A549 (cell line): ENCODE results near the gene SGSM2. TPM values are rescaled to one million over a fixed set of nuclear protein-coding genes. Genes with fewer than 3 reads are reported as not detected.

Source experiments
- ATAC-seq, 2 experiments: fragments of 200-7000 bp in 1 of 2; fragments of >200 bp in 1 of 2; cut with Nextera tagmentation in 1 of 2; cut with Tn5 transposase in 1 of 2; 3 replicates each; pipeline versions ENCODE4 v1.8.0 to v1.9.1; 2018 to 2020; ENCODE audit warnings: mild to moderate bottlenecking in 1 of 2, moderate library complexity in 1 of 2
- CTCF ChIA-PET: fragments of 300-600 bp; sonication (Branson Sonifier 250); formaldehyde crosslinking; extraction: SDS; loops from one replicate; lab custom pipeline; 2021; ENCODE audit warnings: antibody characterized with exemption, inconsistent platforms; lab: Yijun Ruan, JAX
- POLR2A ChIA-PET: fragments of 350-600 bp; formaldehyde crosslinking; extraction: SDS; loops from one replicate; lab custom pipeline; 2021; ENCODE audit warnings: antibody characterized with exemption, inconsistent platforms; lab: Yijun Ruan, JAX
- DNase-seq, 2 experiments: peaks; one replicate each; pipeline versions ENCODE4 v3.0.0 to v3.0.0-alpha.2; 2011 to 2016; ENCODE audit warnings: low read depth in 1 of 2, low spot score in 1 of 2
- FAIRE-seq: peaks from 2 replicates; lab custom pipeline; 2011; peaks lifted over from hg19 to GRCh38; lab: Jason Lieb, UNC
- H3K27ac ChIP-seq, 2 experiments: fragments of >200 bp; sonication (Bioruptor Twin); formaldehyde crosslinking; 3 replicates each; pipeline ENCODE4 v1.5.1; 2016 to 2017
- H3K4me1 ChIP-seq: fragments of >200 bp; sonication (Bioruptor Twin); formaldehyde crosslinking; 3 replicates; pipeline ENCODE4 v1.6.1; 2016
- H3K4me2 ChIP-seq: fragments of >200 bp; sonication (Bioruptor Twin); formaldehyde crosslinking; 3 replicates; pipeline ENCODE4 v1.6.1; 2016
- H3K4me3 ChIP-seq: fragments of >200 bp; sonication (Bioruptor Twin); formaldehyde crosslinking; 3 replicates; pipeline ENCODE4 v1.5.1; 2016
- H3K9me3 ChIP-seq: fragments of >200 bp; sonication (Bioruptor Twin); formaldehyde crosslinking; 3 replicates; pipeline ENCODE4 v1.6.1; 2016
- ATOH8 ChIP-seq: fragments of 250-450 bp; sonication (Bioruptor Pico); IDR thresholded peaks from 2 replicates; pipeline ENCODE4 v1.5.0; 2020; ENCODE audit warnings: low read depth, mild to moderate bottlenecking, moderate library complexity
- CBX2 ChIP-seq: fragments of 200-600 bp; sonication (generic); IDR thresholded peaks from 2 replicates; pipeline ENCODE4 v1.6.1; 2016; ENCODE audit warnings: low read depth, mild to moderate bottlenecking, borderline replicate concordance
- EHF ChIP-seq: fragments of 250-450 bp; sonication (Bioruptor Pico); IDR thresholded peaks from 2 replicates; pipeline ENCODE4 v1.5.0; 2020; ENCODE audit warnings: mild to moderate bottlenecking
- FOSB ChIP-seq: fragments of 250-450 bp; sonication (Bioruptor Pico); IDR thresholded peaks from 2 replicates; pipeline ENCODE4 v1.5.0; 2020; ENCODE audit warnings: mild to moderate bottlenecking, moderate library complexity
- FOXS1 ChIP-seq: fragments of 250-450 bp; sonication (Bioruptor Pico); IDR thresholded peaks from 2 replicates; pipeline ENCODE4 v1.5.0; 2020; ENCODE audit warnings: mild to moderate bottlenecking, moderate library complexity
- HDAC2 ChIP-seq: fragments of 200-600 bp; sonication (generic); IDR thresholded peaks from 2 replicates; pipeline ENCODE4 v1.6.1; 2016
- HES2 ChIP-seq: fragments of >200 bp; sonication (Bioruptor Twin); formaldehyde crosslinking; IDR thresholded peaks from 2 replicates; pipeline ENCODE4 v1.6.1; 2016
- HEYL ChIP-seq: fragments of 250-450 bp; sonication (Bioruptor Pico); IDR thresholded peaks from 2 replicates; pipeline ENCODE4 v1.8.0; 2021; ENCODE audit warnings: mild to moderate bottlenecking, moderate library complexity
- HOXA7 ChIP-seq: fragments of 250-450 bp; sonication (Bioruptor Pico); IDR thresholded peaks from 2 replicates; pipeline ENCODE4 v1.5.0; 2020; ENCODE audit warnings: mild to moderate bottlenecking, moderate library complexity
- HOXB13 ChIP-seq: fragments of 250-450 bp; sonication (Bioruptor Pico); IDR thresholded peaks from 2 replicates; pipeline ENCODE4 v1.5.0; 2020; ENCODE audit warnings: low read depth, mild to moderate bottlenecking, moderate library complexity
- KDM1A ChIP-seq: fragments of 200-600 bp; sonication (generic); IDR thresholded peaks from 2 replicates; pipeline ENCODE4 v1.6.1; 2016; ENCODE audit warnings: low read depth, mild to moderate bottlenecking
- MAFK ChIP-seq: fragments of 450-650 bp; IDR thresholded peaks from 2 replicates; pipeline ENCODE4 v1.6.1; 2014; ENCODE audit not compliant: partially characterized antibody
- MYC ChIP-seq: IDR thresholded peaks from 2 replicates; pipeline ENCODE4 v1.6.1; 2012; ENCODE audit warnings: mild to moderate bottlenecking, inconsistent platforms, low read length, improper control_type of control experiment, borderline replicate concordance
- POLR2A ChIP-seq: IDR thresholded peaks from 2 replicates; pipeline ENCODE4 v1.6.1; 2012; ENCODE audit warnings: mild to moderate bottlenecking, low read length
- RAD21 ChIP-seq, 2 experiments: fragments of >200 bp in 1 of 2; sonication (Bioruptor Twin) in 1 of 2; formaldehyde crosslinking in 1 of 2; IDR thresholded peaks in 1 of 2; conservative IDR thresholded peaks in 1 of 2; 2 replicates in 1 of 2; 3 replicates in 1 of 2; pipeline ENCODE4 v1.6.1; 2012 to 2018; ENCODE audit warnings: inconsistent platforms in 1 of 2
- REST ChIP-seq: fragments of 200-600 bp; sonication (generic); IDR thresholded peaks from 2 replicates; pipeline ENCODE4 v1.6.1; 2016; ENCODE audit warnings: antibody characterized with exemption, mild to moderate bottlenecking, moderate library complexity
- RNF2 ChIP-seq: fragments of 200-600 bp; sonication (generic); IDR thresholded peaks from 2 replicates; pipeline ENCODE4 v1.6.1; 2016; ENCODE audit warnings: low read depth, mild to moderate bottlenecking, antibody characterized with exemption, moderate library complexity, borderline replicate concordance
- ZC3H11A ChIP-seq: fragments of 450-650 bp; IDR thresholded peaks from 2 replicates; pipeline ENCODE4 v1.6.1; 2014; ENCODE audit warnings: antibody characterized with exemption, mild to moderate bottlenecking
- ZFP36 ChIP-seq: fragments of 450-650 bp; IDR thresholded peaks from 2 replicates; pipeline ENCODE4 v1.6.1; 2014; ENCODE audit warnings: borderline replicate concordance; ENCODE audit not compliant: partially characterized antibody
- ZNF302 ChIP-seq: fragments of 250-450 bp; sonication (Bioruptor Pico); IDR thresholded peaks from 2 replicates; pipeline ENCODE4 v1.9.0; 2021; ENCODE audit warnings: inconsistent platforms, mild to moderate bottlenecking, moderate library complexity
- WGBS: methylation state at CpG from one replicate; pipeline ENCODE4 v1.1.6; 2017; ENCODE audit errors: missing lambda C conversion rate; 5-methylcytosine and 5-hydroxymethylcytosine counted together
- polyA plus RNA-seq, 4 experiments: library from polyadenylated mRNA; depleted of rRNA in 3 of 4; stranded (reverse); fragments of >200 nt; fragmentation: RNase III in 1 of 4; extraction: RNeasy Plus Mini Kit Qiagen cat#74134 plus additional on column Dnase treatment in 1 of 4; gene quantifications; 2 replicates in 3 of 4; 3 replicates in 1 of 4; pipeline ENCODE4 v1.2.3, GENCODE V29; 2011 to 2017

SGSM2 gene
- polyA plus RNA-seq, 2 of the 4 experiments (the other 2 are of a cell fraction) = 24.9 to 53.3 TPM

GRCh38 chr17:2357931-2358434, 20.7 kb downstream of the SGSM2 start:
- Histone ChIP-seq H3K9me3 (no peaks in the 10 kb centered on the region), H3K4me3 (no peak overlapping the region), H3K27ac (peak overlapping the region in 1 of 2 experiments; percentile 50; a peak in 3 of 6 replicates), H3K4me1 (peaks cover 24% of the 10 kb centered on the region), H3K4me2 (no peak overlapping the region)
- no peak for DNase-seq
- ChIA-PET POLR2A (no interaction called here), CTCF (interaction anchor here (0.8 to 15.8 kb wide), 9 partner anchors 9 to 126 kb away, joined by 3 to 255 read pairs (median 4); partner anchors contain the start of gene TSR1)
- FAIRE-seq = no peak
- 82% methylated on average over 10 of the region's 10 CpGs for WGBS
- ATAC-seq = no peak
- TF ChIP-seq MAFK (no peak), KDM1A (no peak), POLR2A (no peak), ZC3H11A (no peak), HDAC2 (no peak)

GRCh38 chr17:2361010-2361760, 23.9 kb downstream of the SGSM2 start:
- Histone ChIP-seq H3K4me1 (peaks cover 20% of the 10 kb centered on the region), H3K4me2 (no peak overlapping the region), H3K27ac (0 out of 6 replicates have a peak overlapping the region, but pooled peaks of 1 of the 2 experiments have one; percentile 79), H3K9me3 (no peaks in the 10 kb centered on the region), H3K4me3 (no peak overlapping the region)
- FAIRE-seq = no peak
- ChIA-PET CTCF (interaction anchor here (0.6 to 15.8 kb wide), 12 partner anchors 7 to 307 kb away, joined by 3 to 255 read pairs (median 8); partner anchors contain the start of genes HIC1 and TSR1), POLR2A (interaction anchor here (0.5 to 1.3 kb wide), 4 partner anchors 8 to 401 kb away, joined by 3 to 7 read pairs (median 4); partner anchors contain the start of genes SMG6, SRR and TSR1)
- WGBS = 86% methylated on average over 21 of the region's 21 CpGs
- TF ChIP-seq HES2 = no peak
- TF ChIP-seq EHF (CRISPR knock-in tag) = no peak
- no peak for TF ChIP-seq MAFK
- no peak for TF ChIP-seq CBX2
- no peak for TF ChIP-seq FOXS1 (CRISPR knock-in tag)
- TF ChIP-seq KDM1A = no peak
- no peak for TF ChIP-seq RAD21 (conservative IDR thresholded peaks at IDR 0.05 in 1 of 2, IDR thresholded peaks at IDR 0.05 in 1 of 2)
- no peak for TF ChIP-seq ATOH8 (CRISPR knock-in tag)
- TF ChIP-seq ZFP36 = no peak
- no peak for TF ChIP-seq HOXB13 (CRISPR knock-in tag)
- no peak for TF ChIP-seq HEYL (CRISPR knock-in tag)
- no peak for TF ChIP-seq RNF2
- TF ChIP-seq ZNF302 (CRISPR knock-in tag) = no peak
- no peak for TF ChIP-seq FOSB (CRISPR knock-in tag)
- no peak for TF ChIP-seq HOXA7 (CRISPR knock-in tag)
- ATAC-seq = no peak
- no peak for DNase-seq

GRCh38 chr17:2362016-2362415, 24.7 kb downstream of the SGSM2 start:
- Histone ChIP-seq H3K9me3 (no peaks in the 10 kb centered on the region), H3K4me2 (no peak overlapping the region), H3K4me1 (peaks cover 20% of the 10 kb centered on the region), H3K27ac (no peak overlapping the region), H3K4me3 (no peak overlapping the region)
- ChIA-PET POLR2A (interaction anchor here (1.3 kb wide), 2 partner anchors 26 to 58 kb away, joined by 5 to 7 read pairs; partner anchors contain the start of genes SMG6, SRR and TSR1), CTCF (interaction anchor here (1.6 to 15.8 kb wide), 7 partner anchors 7 to 304 kb away, joined by 4 to 255 read pairs (median 9); partner anchors contain the start of gene TSR1)
- 95% methylated on average over 19 of the region's 20 CpGs for WGBS
- DNase-seq = no peak
- FAIRE-seq = no peak
- TF ChIP-seq REST = no peak
- TF ChIP-seq MYC = no peak
- no peak for TF ChIP-seq EHF (CRISPR knock-in tag)
- no peak for ATAC-seq
